ENCODE measurements around the gene GSTK1.

The GSTK1 gene

GRCh38 chr7:143263266-143264195 is at the start of gene GSTK1:
Gene GSTK1 (plus strand): TSS chr7:143263441. CDS start chr7:143263514, 73 bp downstream.
- in situ Hi-C loops (cut with MboI; ENCODE audit: low sequenced_read_pairs), result no loop called here

- in situ Hi-C loops (cut with MboI; ENCODE audit: low sequenced_read_pairs), result loop anchor here (25.0 kb wide), 1 partner anchor 201 kb away; no protein-coding TSS in a partner anchor
Measured at GRCh38 chr7:143213478-143213877, 49.8 kb upstream of the GSTK1 start.

- in situ Hi-C loops (cut with MboI; ENCODE audit: low sequenced_read_pairs), result loop anchor here (25.0 kb wide), 1 partner anchor 203 kb away; no protein-coding TSS in a partner anchor
Measured at GRCh38 chr7:143214789-143215679, 48.2 kb upstream of the GSTK1 start.

GRCh38 chr7:143216151-143216550 is 47.1 kb upstream of the GSTK1 start:
- in situ Hi-C loops (cut with MboI; ENCODE audit: low sequenced_read_pairs), result loop anchor here (25.0 kb wide), 1 partner anchor 204 kb away; no protein-coding TSS in a partner anchor

- in situ Hi-C loops (cut with MboI; ENCODE audit: low sequenced_read_pairs), result loop anchor here (25.0 kb wide), 1 partner anchor 204 kb away; no protein-coding TSS in a partner anchor
Measured at GRCh38 chr7:143216686-143217085, 46.6 kb upstream of the GSTK1 start.

GRCh38 chr7:143217806-143218205 is 45.4 kb upstream of the GSTK1 start:
- in situ Hi-C loops (cut with MboI; ENCODE audit: low sequenced_read_pairs), result loop anchor here (25.0 kb wide), 1 partner anchor 206 kb away; no protein-coding TSS in a partner anchor

GRCh38 chr7:143221286-143221685 is 42.0 kb upstream of the GSTK1 start:
- in situ Hi-C loops (cut with MboI; ENCODE audit: low sequenced_read_pairs), result loop anchor here (25.0 kb wide), 1 partner anchor 209 kb away; no protein-coding TSS in a partner anchor

GRCh38 chr7:143221737-143222136 is 41.5 kb upstream of the GSTK1 start, which contains the start of gene TAS2R40:
Gene TAS2R40 (plus strand): TSS chr7:143222037. CDS start chr7:143222079, 42 bp downstream.
- in situ Hi-C loops (cut with MboI; ENCODE audit: low sequenced_read_pairs), result loop anchor here (25.0 kb wide), 1 partner anchor 209 kb away; no protein-coding TSS in a partner anchor

- in situ Hi-C loops (cut with MboI; ENCODE audit: low sequenced_read_pairs), result loop anchor here (25.0 kb wide), 1 partner anchor 210 kb away; no protein-coding TSS in a partner anchor
Measured at GRCh38 chr7:143222782-143223181, 40.5 kb upstream of the GSTK1 start.

GRCh38 chr7:143223784-143224183 is 39.5 kb upstream of the GSTK1 start:
- in situ Hi-C loops (cut with MboI; ENCODE audit: low sequenced_read_pairs), result loop anchor here (25.0 kb wide), 1 partner anchor 211 kb away; no protein-coding TSS in a partner anchor

- in situ Hi-C loops (cut with MboI; ENCODE audit: low sequenced_read_pairs), result no loop called here
Measured at GRCh38 chr7:143225047-143225446, 38.2 kb upstream of the GSTK1 start.

- in situ Hi-C loops (cut with MboI; ENCODE audit: low sequenced_read_pairs), result no loop called here
Measured at GRCh38 chr7:143227806-143228205, 35.4 kb upstream of the GSTK1 start.

- in situ Hi-C loops (cut with MboI; ENCODE audit: low sequenced_read_pairs), result no loop called here
Measured at GRCh38 chr7:143229054-143229790, 34.0 kb upstream of the GSTK1 start.

- in situ Hi-C loops (cut with MboI; ENCODE audit: low sequenced_read_pairs), result no loop called here
Measured at GRCh38 chr7:143230602-143231457, 32.4 kb upstream of the GSTK1 start.

- in situ Hi-C loops (cut with MboI; ENCODE audit: low sequenced_read_pairs), result no loop called here
Measured at GRCh38 chr7:143233816-143234532, 29.3 kb upstream of the GSTK1 start.

GRCh38 chr7:143234533-143234875 is 28.7 kb upstream of the GSTK1 start:
- in situ Hi-C loops (cut with MboI; ENCODE audit: low sequenced_read_pairs), result no loop called here

GRCh38 chr7:143235561-143235960 is 27.7 kb upstream of the GSTK1 start:
- in situ Hi-C loops (cut with MboI; ENCODE audit: low sequenced_read_pairs), result no loop called here

GRCh38 chr7:143236408-143236990 is 26.7 kb upstream of the GSTK1 start:
- in situ Hi-C loops (cut with MboI; ENCODE audit: low sequenced_read_pairs), result no loop called here
